Thoracic aorta (tissue), 2 donors: ENCODE measurements around the gene MAP4K3. TPM values are rescaled to one million over a fixed set of nuclear protein-coding genes. Genes with fewer than 3 reads are reported as not detected.

Experiments used
- ATAC-seq: fragments of 150-250 bp; one replicate; pipeline ENCODE4 v1.8.0; 2017; ENCODE audit warnings: low read depth; ENCODE audit not compliant: insufficient number of reproducible peaks, low FRiP score
- DNase-seq: peaks from one replicate; pipeline ENCODE4 v3.0.0-alpha.2; 2020; ENCODE audit warnings: low spot score
- H3K27ac ChIP-seq, 2 donors: fragments of 200-600 bp; sonication (generic); 1 replicate in 1 of 2; 2 replicates in 1 of 2; pipeline ENCODE4 v1.5.1; 2016; ENCODE audit warnings: mild to moderate bottlenecking in 2 of 2, moderate library complexity in 2 of 2
- H3K27me3 ChIP-seq: fragments of 200-600 bp; sonication (generic); replicated peaks from 2 replicates; pipeline ENCODE4 v1.6.0; 2016; ENCODE audit warnings: mild to moderate bottlenecking; ENCODE audit not compliant: insufficient read depth
- H3K36me3 ChIP-seq: fragments of 200-600 bp; sonication (generic); one replicate; pipeline ENCODE4 v1.5.1; 2016
- H3K4me1 ChIP-seq, 2 donors: fragments of 200-600 bp; sonication (generic); 1 replicate in 1 of 2; 2 replicates in 1 of 2; pipeline versions ENCODE4 v1.5.1 to v1.6.0; 2016; ENCODE audit warnings: low read depth in 2 of 2, mild to moderate bottlenecking in 1 of 2; ENCODE audit not compliant: control insufficient read depth in 1 of 2
- H3K4me3 ChIP-seq: fragments of 200-600 bp; sonication (generic); 2 replicates; pipeline ENCODE4 v1.5.1; 2016; ENCODE audit warnings: mild to moderate bottlenecking
- H3K9me3 ChIP-seq: fragments of 200-600 bp; sonication (generic); 2 replicates; pipeline ENCODE4 v1.5.1; 2016
- CTCF ChIP-seq: fragments of 200-600 bp; sonication (generic); IDR thresholded peaks from one replicate; pipeline ENCODE4 v1.5.1; 2019; ENCODE audit warnings: antibody characterized with exemption
- total RNA-seq, 2 donors: library from RNA; depleted of rRNA; stranded (reverse); fragments of >200 nt; gene quantifications; one replicate each; pipeline versions ENCODE4 v1.1.0 to v1.2.3, GENCODE V29; 2016

Gene MAP4K3
- total RNA-seq, 2 donors from 2014 or later, result 53.7 to 58.8 TPM

GRCh38 chr2:39213015-39213414, 224.1 kb downstream of the MAP4K3 start:
- H3K9me3 ChIP-seq, result no peaks in the 10 kb centered on the region
- no peak for ATAC-seq
- no peaks in the 10 kb centered on the region for H3K36me3 ChIP-seq
- no peak overlapping the region for H3K4me3 ChIP-seq
- DNase-seq, result no peak
- no peaks in the 10 kb centered on the region for H3K4me1 ChIP-seq
- TF ChIP-seq CTCF, result no peak
- no peak overlapping the region for H3K27ac ChIP-seq
- no peaks in the 10 kb centered on the region for H3K27me3 ChIP-seq

- no peaks in the 10 kb centered on the region for H3K36me3 ChIP-seq
- H3K27me3 ChIP-seq, result no peaks in the 10 kb centered on the region
- no peak for TF ChIP-seq CTCF
- no peak overlapping the region for H3K4me3 ChIP-seq
- DNase-seq (no peak), ATAC-seq (no peak)
- H3K4me1 ChIP-seq, result no peaks in the 10 kb centered on the region
- no peak overlapping the region for H3K27ac ChIP-seq
- no peaks in the 10 kb centered on the region for H3K9me3 ChIP-seq
Measured at GRCh38 chr2:39210846-39211245, 226.2 kb downstream of the MAP4K3 start.

GRCh38 chr2:39203382-39203781, 233.7 kb downstream of the MAP4K3 start:
- no peaks in the 10 kb centered on the region for H3K36me3 ChIP-seq
- no peaks in the 10 kb centered on the region for H3K9me3 ChIP-seq
- no peak overlapping the region for H3K27ac ChIP-seq
- H3K27me3 ChIP-seq, result no peaks in the 10 kb centered on the region
- ATAC-seq (no peak), DNase-seq (no peak)
- H3K4me3 ChIP-seq, result no peak overlapping the region
- TF ChIP-seq CTCF, result no peak
- no peaks in the 10 kb centered on the region for H3K4me1 ChIP-seq

- DNase-seq (no peak), ATAC-seq (no peak)
- Histone ChIP-seq H3K4me3 (no peak overlapping the region), H3K27me3 (no peaks in the 10 kb centered on the region), H3K9me3 (no peaks in the 10 kb centered on the region), H3K36me3 (no peaks in the 10 kb centered on the region), H3K27ac (no peak overlapping the region), H3K4me1 (no peaks in the 10 kb centered on the region)
- no peak for TF ChIP-seq CTCF
Measured at GRCh38 chr2:39202639-39203369, 234.3 kb downstream of the MAP4K3 start.

Other genes starting within 250 kb of the MAP4K3 start
- gene CDKL4, start 193.3 kb downstream of the MAP4K3 start, total RNA-seq, result 1 to 10 TPM in 1 of 2 donors, not detected in 1; 2.6 TPM
- gene TMEM178A, start 228.6 kb upstream of the MAP4K3 start, total RNA-seq, result 1 to 10 TPM; 5.4 to 6.5 TPM